Measurements from ENCODE around the gene GRM7. TPM values are rescaled to one million over a fixed set of nuclear protein-coding genes. Genes with fewer than 3 reads are reported as not detected.

The GRM7 gene
- total RNA-seq, 1 experiment from 2014 or later = 0.28 TPM

- H3K9me3 ChIP-seq (ENCODE audit: control insufficient read depth, low read depth, low read length) = no peaks in the 10 kb centered on the region
- Mint-ChIP-seq H3K4me3 (no peak overlapping the region), H3K9me3 (no peaks in the 10 kb centered on the region)
Measured at GRCh38 chr3:7392206-7392605, 531.3 kb downstream of the GRM7 start.

More at GRCh38 chr3:7392206-7392605, 531.3 kb downstream of the GRM7 start:
- Histone ChIP-seq H3K23ac (ENCODE audit: insufficient read length, low read depth, low read length) (no peak overlapping the region), H3T11ph (ENCODE audit: low read length) (no peak overlapping the region), H2AK5ac (ENCODE audit: insufficient read length, low read length) (no peak overlapping the region), H2AFZ (ENCODE audit: low read length) (no peak overlapping the region), H3K79me1 (ENCODE audit: insufficient read depth, low read depth, low read length, poor library complexity, severe bottlenecking) (no peaks in the 10 kb centered on the region), H2BK120ac (ENCODE audit: low read depth, low read length, poor library complexity, severe bottlenecking) (no peak overlapping the region), H3K4me2 (ENCODE audit: insufficient read depth, insufficient read length, low read length) (no peak overlapping the region), H3K9ac (ENCODE audit: extremely low read depth, insufficient read length, low read length) (no peak overlapping the region), H2BK15ac (ENCODE audit: low read depth, low read length) (no peak overlapping the region), H3K23me2 (ENCODE audit: insufficient read length, low read depth, low read length, poor library complexity, severe bottlenecking) (no peaks in the 10 kb centered on the region), H2BK20ac (ENCODE audit: low read depth, low read length, poor library complexity, severe bottlenecking) (no peak overlapping the region), H3K56ac (ENCODE audit: insufficient read length, low read depth, low read length) (no peak overlapping the region), H4K8ac (replicated peaks; ENCODE audit: insufficient read length, low read depth, low read length) (no peak overlapping the region), H2BK5ac (ENCODE audit: insufficient read length, low read length) (no peak overlapping the region), H3K18ac (ENCODE audit: insufficient read length, low read depth, low read length) (no peak overlapping the region), H3K4me1 (ENCODE audit: insufficient read depth, low read length) (no peaks in the 10 kb centered on the region), H3K4ac (ENCODE audit: low read depth, low read length) (no peak overlapping the region), H3K79me2 (ENCODE audit: insufficient read depth, low read length) (no peaks in the 10 kb centered on the region), H4K91ac (ENCODE audit: insufficient read length, low read depth, low read length) (no peak overlapping the region), H3K27me3 (ENCODE audit: insufficient read depth, low read length) (no peaks in the 10 kb centered on the region), H3K27ac (ENCODE audit: insufficient read length, low read depth, low read length) (no peak overlapping the region), H3K14ac (ENCODE audit: insufficient read depth, low read length) (no peak overlapping the region), H2BK12ac (ENCODE audit: insufficient read length, low read depth, low read length) (no peak overlapping the region), H4K5ac (ENCODE audit: insufficient read length, low read depth, low read length) (no peak overlapping the region), H4K20me1 (ENCODE audit: control insufficient read depth, insufficient read depth, insufficient read length) (no peaks in the 10 kb centered on the region)
- no peak for TF ChIP-seq CTCF (conservative IDR thresholded peaks at IDR 0.05)
- no peaks in the 10 kb centered on the region for H3K4me1 Mint-ChIP-seq
- H3K27ac Mint-ChIP-seq = no peak overlapping the region
- no CpG with 5 or more reads among the region's 1 CpG for WGBS (ENCODE audit: extremely low coverage, insufficient read length, low lambda C conversion rate)
- H3K36me3 Mint-ChIP-seq (ENCODE audit: insufficient read depth in 1 of 3, low read depth in 3 of 3) = no peaks in the 10 kb centered on the region
- no peak for DNase-seq
- no peaks in the 10 kb centered on the region for H3K27me3 Mint-ChIP-seq (ENCODE audit: low read depth)
